ENCODE results near the gene TRIM25.
A peak's percentile ranks its signal among the peaks of the same experiment; 100 is the strongest.
"Not testable (repeated sequence)": the region's sequence is repeated elsewhere in the genome, so short reads cannot be mapped to it uniquely, and the experiment has no call there.

Gene TRIM25, protein sequence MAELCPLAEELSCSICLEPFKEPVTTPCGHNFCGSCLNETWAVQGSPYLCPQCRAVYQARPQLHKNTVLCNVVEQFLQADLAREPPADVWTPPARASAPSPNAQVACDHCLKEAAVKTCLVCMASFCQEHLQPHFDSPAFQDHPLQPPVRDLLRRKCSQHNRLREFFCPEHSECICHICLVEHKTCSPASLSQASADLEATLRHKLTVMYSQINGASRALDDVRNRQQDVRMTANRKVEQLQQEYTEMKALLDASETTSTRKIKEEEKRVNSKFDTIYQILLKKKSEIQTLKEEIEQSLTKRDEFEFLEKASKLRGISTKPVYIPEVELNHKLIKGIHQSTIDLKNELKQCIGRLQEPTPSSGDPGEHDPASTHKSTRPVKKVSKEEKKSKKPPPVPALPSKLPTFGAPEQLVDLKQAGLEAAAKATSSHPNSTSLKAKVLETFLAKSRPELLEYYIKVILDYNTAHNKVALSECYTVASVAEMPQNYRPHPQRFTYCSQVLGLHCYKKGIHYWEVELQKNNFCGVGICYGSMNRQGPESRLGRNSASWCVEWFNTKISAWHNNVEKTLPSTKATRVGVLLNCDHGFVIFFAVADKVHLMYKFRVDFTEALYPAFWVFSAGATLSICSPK

DNA sequence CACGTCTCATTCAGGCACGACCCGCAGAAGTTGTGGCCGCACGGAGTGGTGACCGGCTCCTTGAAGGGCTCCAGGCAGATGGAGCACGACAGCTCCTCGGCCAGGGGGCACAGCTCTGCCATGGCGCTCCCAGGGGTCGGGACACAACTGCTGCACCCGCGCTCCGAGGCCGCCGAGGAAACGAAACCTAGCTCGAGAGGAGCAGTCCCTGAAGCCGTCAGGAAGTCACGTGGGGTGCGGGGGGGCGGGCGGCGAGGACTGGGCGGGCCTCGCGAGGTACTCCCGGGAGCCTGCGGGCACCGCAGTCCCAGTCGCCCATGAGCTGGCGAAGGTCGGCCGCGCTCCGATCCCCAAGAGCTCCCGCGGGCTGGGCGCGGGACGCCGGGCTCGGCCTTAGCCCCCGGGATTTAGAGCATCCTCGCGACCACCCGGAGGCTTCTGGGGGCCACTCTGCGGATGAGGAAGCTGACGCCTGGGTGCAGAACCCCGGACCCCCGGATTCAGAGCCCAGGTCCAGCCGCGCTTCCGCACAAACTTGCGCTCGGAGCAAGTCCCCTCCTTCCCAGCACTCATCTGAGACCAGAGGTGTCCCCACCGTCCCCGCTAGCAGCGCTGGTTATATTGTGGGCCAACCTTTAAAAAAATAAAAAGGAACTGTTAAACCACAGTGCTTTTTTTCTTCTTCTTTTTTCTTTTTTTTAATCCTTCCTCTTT lies at the start of gene TRIM25:
TRIM25 (minus strand) TSS at position 183 of the 714 bp plus-strand sequence; CDS start at position 122, 61 bp downstream.
- DNase-seq: peak; percentile 18 to 87 (median 68)

DNA sequence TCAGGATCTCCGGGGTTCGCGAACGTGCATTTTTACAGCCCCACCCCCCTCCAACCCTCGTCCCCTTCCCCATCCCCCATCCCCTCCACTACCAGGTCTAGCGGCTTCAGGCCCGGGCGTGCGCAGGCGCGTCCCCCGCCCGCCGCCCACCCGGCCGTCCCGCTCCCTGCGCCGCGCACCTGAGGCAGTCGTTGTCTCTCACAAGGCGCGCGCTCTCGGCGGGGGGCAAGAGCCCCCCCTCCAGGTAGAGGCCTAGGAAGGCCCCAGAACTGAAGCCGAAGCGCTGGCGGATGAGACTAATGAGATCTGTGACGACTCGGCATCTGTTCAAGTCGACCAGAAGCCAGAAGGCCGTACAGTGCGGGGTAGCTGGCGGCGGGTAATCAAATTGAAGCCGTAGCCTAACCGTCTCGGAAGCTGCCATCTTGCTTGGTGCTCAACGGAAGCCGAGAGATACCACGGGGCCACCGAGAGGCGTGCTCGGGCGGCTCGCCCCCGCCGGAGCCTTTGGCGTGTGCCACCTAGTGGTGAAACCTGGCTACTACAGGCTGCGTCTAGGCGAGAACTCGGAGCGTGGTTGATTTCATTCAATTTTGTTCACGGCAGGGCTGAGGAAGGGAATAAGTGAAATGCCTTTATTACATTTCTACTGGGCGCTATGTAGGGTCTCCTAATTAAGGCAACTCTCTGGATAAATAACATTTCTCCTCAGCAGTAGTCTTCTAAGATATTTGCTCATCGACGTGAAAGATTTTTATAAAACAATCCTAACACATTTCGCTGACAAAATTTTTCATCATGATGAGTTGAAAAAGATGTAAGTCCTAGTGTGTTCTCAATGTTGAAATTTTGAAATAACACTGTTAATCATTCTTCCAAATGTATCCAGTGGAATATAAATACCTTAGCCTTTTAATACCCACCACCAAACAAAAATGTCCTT lies 47.0 kb upstream of the TRIM25 start, which contains the start of gene COIL:
COIL (minus strand) TSS at position 455 of the 943 bp plus-strand sequence; CDS start at position 424, 31 bp downstream.
- peak; percentile 27 to 92 (median 88) for DNase-seq

DNA sequence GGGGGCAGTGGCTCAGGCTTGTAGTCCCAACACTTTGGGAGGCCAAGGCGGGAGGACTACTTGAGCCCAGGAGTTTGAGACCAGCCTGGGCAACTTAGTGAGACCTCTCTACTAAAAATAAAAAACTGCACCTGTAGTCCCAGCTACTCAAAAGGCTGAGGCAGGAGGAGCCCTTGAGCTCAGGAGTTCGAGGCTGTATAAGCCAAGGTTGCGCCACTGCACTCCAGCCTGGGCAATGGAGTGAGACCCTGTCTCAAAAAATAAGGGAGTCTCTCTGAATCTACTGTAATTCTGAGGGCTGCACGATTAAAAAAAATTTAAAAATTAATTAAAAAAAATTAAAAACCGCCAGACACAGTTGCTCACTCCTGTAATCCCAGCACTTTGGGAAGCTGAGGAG lies 43.1 kb upstream of the TRIM25 start:
- no peak for DNase-seq

DNA sequence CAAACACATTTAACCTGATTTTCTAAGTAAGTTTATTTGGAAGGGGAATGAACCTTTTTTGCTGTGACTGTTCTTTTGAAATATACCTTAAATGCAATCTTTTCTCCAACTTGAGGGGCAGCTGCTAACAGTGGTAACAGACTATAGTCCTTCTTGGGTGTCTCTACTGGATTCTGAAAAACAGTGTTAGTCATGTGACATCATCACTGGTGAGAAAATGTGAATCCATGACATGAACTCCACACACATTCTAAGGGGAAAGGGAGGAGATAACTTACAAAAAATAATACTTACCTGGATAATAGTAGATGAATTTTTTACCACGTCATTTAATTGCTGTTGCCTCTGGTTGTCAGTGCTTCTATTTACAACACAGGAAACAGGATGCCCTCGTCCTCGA lies 35.7 kb upstream of the TRIM25 start:
- no peak for DNase-seq

DNA sequence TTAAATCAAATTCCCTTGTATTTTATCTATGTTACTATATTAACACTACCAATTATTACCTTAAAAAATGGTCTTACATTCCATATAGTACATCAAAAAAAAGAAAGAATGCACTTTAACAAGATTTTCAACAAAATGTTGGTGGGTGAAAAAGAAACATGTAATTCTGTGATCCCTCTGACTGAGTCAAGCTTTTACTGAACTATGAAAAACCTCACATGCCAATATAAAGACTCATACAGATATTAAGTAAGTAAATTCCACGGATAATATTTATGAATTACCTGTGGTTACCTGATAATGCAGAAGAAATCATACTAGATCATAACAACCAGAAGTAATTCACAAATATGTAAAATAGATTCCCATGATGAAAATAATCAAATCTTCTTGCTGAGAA lies 34.6 kb upstream of the TRIM25 start:
- no peak for DNase-seq

DNA sequence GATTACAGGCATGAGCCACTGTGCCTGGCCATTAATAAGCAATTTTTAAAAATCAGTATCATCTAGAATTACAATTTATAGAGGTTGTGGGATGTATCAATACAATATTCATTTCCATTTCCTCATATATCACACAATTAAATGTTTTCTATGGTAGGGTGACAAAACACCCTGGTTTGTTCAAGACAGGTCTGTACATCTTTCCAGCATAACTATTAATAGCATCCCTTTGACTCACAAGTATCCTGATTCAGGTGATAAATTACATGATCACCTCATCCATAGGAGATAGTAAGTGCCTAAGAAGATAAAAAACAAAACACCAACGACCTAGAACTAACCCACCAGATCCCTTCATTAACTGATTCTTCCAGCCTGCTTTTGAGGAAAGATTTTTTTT lies 33.9 kb upstream of the TRIM25 start:
- DNase-seq: no peak

DNA sequence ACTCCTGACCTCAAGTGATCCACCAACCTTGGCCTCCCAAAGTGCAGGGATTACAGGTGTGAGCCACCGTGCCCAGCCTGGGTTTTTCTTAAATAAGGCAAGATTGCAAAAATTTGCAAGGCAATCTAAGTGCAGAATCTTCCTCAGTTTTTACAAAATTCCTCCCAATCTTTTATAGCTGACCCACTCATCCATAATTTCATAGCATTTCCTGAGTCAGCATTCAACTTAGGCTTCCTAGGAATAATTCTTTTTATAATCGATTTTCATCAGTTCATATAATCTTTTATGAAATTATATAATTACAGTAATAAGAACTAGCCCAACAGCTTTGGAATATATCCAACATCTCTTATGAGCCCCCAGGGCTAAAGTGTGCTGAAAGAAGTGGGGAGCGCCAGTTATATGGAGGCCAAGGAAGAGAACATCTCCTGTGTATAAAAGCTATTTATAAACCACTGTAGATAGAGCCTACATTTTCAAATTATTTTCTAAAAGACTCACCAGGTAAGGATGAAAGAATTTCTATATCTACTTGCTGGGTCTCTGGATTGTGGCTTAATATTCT lies 32.2 kb upstream of the TRIM25 start:
- DNase-seq: no peak

DNA sequence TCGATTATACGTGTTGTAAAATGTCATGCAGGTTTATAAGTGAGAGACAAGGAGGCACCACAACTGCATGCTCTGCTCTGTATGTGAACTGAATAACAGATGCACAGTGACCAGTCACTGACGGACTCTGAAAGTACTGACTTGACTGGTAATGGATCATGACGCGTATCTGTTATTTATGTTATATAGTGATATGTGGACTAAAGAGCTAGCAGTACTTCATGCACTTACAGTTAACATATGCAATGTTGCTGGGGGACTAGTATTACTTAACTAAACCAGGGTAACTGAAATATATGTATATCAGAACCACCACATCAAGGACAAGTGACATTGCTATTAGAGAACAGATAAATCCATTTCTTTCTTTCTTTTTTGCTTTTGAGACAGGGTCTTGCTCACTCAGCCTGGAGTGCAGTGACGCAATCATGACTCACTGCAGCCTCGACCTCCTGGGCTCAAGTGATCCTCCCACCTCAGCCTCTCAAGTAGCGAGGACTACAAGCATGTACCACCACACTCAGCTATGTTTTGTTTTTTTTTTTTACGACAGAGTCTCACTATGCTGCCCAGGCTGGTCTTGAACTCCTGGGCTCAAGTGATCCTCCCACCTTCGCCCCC lies 29.8 kb upstream of the TRIM25 start:
- no peak for DNase-seq

DNA sequence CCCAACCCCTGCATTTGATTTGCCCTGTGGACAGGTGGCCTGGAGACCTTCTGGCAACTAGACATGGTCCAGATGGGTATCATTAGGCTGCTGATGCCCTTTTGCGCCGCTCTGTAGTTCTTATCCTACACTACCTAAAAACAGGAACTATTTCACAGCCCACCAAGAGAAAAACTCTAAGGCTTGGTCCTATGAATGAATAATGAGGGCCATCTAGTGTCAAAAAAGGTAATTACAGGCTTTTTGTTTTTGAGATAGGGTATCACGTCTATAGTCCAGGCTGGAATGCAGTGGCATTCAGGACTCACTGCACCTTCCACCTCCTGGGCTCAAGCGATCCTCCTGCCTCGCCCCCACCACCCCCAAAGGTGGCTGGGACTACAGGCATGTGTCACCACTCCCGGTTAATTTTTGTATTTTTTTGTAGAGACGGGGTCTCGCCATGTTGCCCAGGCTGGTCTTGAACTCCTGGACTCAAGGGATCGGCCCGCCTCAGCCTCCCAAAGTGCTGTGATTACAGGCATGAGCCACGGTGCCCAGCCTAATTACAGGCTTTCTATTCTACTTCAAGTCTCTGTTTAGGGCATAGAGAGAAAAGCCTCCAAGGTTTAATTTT lies 26.1 kb upstream of the TRIM25 start:
- DNase-seq: peak in 1 of 14 donors; percentile 2

DNA sequence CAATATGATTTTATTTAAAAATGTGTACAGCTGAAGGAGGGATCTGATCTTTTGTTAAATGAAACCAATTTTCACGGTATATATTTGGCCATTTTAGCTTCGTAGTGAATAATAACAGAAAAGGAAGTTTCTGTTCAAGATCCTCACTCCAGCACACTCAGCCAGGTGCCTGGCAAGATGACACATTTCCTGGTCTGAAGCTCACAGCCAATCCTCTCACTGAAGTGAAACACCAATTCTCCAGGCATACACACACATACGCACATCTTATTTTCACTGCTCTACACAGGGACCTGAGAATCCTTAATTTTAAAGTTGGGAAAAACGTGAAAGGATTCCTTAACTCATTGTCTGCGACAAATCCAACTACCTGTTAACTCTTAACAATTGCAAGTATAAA lies 24.4 kb upstream of the TRIM25 start:
- not testable (repeated sequence) for DNase-seq

DNA sequence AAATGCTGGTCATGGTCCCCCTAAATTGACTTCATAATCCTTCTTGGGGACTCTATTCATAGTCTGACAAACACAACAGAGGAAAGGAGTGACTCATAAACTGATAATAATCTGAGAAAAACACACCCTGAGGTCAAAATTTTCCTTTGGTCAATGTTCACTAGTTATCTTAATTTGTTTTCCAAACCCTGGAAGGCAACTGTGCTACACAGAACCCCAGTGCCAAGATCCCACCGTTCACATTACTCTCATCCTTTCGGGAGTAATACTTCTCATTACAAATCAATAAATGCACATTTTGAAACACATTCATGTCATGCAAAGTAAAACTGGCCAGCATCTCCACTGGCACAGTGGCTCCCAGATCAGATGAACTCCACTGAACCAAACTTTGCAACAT lies 23.8 kb upstream of the TRIM25 start:
- no peak for DNase-seq

DNA sequence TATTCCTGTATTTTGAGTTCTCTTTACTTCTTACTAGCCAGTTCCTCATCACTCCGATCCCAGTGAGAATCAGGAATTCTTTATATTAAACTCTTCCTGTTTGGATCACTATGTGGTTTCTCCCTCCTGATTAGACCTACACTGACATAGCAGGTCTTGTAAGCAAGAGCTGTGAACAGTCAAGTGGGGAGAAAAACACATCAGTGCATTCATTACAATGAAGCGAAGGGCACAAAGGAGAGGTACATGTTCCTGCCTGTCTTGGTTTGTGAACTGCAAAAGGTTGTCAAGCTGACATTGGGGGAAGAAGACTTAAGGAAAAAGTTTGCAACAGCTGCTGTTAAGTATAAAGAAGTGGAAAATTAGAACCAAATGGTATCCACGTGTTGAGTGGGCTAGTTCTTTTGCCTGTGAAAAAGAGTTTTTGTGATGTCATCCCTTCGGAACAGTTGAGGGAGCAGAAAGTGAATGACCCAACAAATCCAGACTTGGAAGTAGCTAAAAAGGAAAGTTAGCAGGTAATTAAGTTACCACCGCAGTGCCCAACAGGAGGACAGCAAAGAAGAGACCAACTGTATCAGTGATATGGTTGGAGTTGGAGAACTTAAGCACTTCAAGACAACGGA lies 23.0 kb upstream of the TRIM25 start:
- no peak for DNase-seq

DNA sequence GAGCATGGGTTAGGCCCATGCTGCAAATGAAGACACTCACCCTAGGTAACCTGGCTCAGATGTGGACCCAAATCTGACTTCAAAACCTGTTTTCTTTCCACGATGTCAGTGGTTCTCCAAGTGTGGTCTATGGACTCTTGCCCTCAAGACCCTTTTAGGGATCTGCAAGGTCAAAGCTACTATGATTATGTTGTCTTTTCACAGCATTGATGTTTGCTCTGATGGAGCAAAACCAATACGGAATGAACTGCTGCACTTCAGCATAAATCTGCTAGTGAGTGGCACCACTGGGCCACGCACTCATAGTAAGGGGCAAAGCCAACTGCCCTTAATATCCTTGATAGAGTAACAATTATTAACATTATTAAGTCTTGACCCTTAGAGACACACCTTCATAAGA lies 21.6 kb upstream of the TRIM25 start:
- DNase-seq: no peak

DNA sequence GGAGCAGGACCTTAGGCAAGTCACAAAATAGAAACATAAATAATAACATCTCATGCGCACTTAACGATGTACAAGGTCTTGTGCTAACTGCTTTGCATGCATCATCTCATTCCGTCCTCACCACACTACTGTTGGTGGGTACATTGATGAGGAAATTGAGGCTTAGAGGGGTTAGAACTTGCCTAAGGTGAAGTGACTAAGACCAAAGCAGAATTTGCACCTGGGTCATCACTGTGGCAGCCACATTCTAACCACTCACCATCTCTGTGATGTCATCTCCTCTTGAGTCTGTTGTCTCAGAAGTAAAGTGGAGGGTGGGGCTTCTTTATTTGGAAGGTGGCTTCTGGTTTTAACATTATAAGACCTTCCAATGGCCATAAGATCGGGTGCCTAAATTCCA lies 20.4 kb upstream of the TRIM25 start:
- no peak for DNase-seq

DNA sequence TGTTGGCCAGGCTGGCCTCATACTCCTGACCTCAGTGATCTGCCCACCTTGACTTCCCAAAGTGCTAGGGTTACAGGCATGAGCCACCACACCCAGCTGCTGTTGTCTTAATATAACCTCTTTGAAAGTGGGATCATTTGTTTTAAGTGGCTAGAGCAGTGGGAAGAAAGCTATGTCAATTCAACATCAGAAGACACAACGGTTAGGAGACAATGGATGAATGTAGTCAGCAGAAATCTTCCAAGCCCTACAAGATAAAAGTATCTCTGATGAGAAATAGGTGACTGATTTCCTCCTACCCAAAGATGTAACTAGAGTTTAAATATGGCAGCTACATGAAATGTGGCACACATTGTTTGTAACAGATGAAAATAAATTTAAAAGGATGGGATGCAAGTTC lies 20.0 kb upstream of the TRIM25 start:
- no peak for DNase-seq

DNA sequence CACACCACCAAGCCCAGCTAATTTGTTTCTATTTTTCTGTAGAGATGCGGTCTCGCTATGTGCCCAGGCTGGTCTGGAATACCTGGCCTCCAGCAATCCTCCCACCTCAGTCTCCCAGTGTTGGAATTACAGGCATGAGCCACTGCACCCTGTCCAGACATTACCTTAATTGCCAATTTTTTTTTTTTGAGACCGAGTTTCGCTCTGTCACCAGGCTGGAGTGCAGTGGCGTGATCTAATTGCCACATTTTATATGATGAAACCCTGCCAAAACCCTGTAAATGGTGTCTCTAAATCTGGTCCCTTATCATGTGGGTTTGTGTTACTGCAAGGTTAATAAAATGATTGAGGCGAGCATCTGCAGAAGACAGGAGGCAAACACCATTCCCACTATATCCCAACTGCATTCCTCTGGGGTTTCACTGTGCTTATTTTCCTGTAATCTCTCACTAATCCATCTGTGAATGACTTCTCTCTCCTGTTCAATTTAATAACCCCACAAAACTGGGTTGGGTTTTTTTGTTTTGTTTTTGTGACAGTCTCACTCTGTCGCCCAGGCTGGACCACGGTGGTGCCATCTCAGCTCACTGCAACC lies 19.4 kb upstream of the TRIM25 start:
- no peak for DNase-seq

DNA sequence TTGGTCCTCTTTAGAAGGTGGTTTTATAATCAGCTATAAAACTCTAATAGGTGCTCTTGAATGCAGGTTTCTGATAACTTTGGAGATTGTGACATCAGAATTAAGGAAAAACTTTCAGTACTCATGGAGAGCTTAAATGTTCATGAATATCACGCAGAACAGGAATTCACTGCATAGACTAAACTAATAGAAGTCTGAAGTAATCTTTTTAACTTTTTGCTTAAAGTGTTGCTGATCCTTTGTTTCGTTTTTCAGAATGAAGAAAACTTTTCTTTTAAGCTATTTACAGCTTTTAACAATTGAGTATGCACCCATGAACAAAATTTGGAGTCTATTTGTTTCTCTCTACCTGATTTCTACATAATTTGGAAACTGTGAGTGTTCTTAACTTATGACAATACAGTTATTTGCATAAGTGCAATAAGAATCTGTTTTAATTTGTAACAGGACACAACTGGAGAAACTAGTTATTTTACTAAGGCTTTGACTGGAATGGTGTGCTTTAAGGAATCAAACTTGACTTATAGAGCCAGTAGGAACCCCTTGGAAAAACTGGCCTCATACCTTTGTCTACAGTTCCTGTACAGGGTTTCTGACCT lies 17.0 kb upstream of the TRIM25 start:
- DNase-seq: no peak

DNA sequence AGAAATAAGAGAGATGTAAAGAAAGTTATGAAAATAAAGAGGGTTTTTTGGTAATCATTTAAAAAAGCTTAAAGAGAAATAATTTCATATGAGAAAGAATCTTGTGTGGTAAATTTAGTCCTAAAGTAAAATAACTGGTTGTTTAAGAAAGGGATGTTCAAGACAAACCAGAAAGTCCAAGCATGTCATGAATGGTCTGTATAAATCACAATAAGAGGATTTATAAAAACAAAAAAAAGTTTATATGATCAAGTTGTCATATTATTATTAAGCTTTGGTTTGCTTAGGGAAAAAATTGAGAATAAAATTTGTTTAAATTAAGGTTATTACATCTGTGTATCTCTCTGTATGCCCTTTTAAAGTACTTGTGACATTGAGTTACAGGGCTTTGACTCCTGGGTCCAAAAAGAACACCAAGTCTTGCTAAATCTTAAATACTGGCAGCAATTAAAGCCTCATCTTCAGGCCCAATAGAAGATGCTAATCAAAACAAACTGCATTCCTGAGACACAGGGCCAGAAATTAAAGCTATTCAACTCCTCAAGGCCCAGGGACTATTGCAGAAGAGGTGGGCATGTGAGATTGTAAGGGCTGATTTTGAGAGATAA lies 15.6 kb upstream of the TRIM25 start:
- no peak for DNase-seq

DNA sequence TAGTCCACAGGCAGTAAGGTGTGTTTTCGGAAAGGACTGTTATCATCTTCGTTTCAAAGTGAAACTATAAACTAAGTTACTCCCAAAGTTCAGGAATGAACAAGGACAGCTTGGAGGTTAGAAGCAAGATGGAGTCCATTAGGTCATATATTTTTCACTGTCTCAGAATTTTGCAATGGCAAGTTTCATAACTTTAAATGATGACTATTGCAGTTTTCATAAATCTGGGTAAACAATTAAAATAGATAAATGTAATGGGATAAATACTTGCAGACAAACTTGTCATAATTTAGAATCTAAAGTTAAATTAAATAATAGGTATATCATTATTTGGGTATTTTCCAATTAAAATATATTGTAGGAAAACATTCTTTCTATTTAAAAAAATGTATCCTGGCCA lies 14.7 kb upstream of the TRIM25 start:
- DNase-seq: no peak

Measured in C1 segment of cervical spinal cord (tissue), 14 donors.